Chondrocyte (in vitro differentiated cells): ENCODE data around the gene DCAF17. TPM values are rescaled to one million over a fixed set of nuclear protein-coding genes. Genes with fewer than 3 reads are reported as not detected.

ENCODE experiments used
- DNase-seq: peaks from one replicate; pipeline ENCODE4 v3.0.0; 2021; ENCODE audit warnings: mixed read lengths, low spot score
- H3K27ac Mint-ChIP-seq: one replicate; pipeline ENCODE4 v1.8.0; 2021; ENCODE audit warnings: mild to moderate bottlenecking, moderate library complexity, mixed read lengths; ENCODE audit not compliant: unreplicated experiment
- H3K27me3 Mint-ChIP-seq: 2 replicates; pipeline ENCODE4 v1.8.0; 2021; ENCODE audit warnings: low read depth, mixed read lengths
- H3K36me3 Mint-ChIP-seq: 2 replicates; pipeline ENCODE4 v1.8.0; 2021; ENCODE audit warnings: low read depth, mixed read lengths
- H3K4me1 Mint-ChIP-seq: 2 replicates; pipeline ENCODE4 v1.8.0; 2021; ENCODE audit warnings: low read depth, mild to moderate bottlenecking, mixed read lengths
- H3K4me3 Mint-ChIP-seq: one replicate; pipeline ENCODE4 v1.8.0; 2021; ENCODE audit warnings: mild to moderate bottlenecking, moderate library complexity, mixed read lengths; ENCODE audit not compliant: unreplicated experiment
- H3K9me3 Mint-ChIP-seq: 2 replicates; pipeline ENCODE4 v1.8.0; 2021; ENCODE audit warnings: low read depth, mixed read lengths
- CTCF ChIP-seq: fragments of 200-600 bp; sonication (generic); IDR thresholded peaks from 2 replicates; pipeline ENCODE4 v1.5.0; 2021; ENCODE audit warnings: antibody characterized with exemption, mild to moderate bottlenecking, moderate library complexity
- total RNA-seq: library from RNA; stranded (reverse); gene quantifications from 3 replicates; pipeline ENCODE4 v1.2.1, GENCODE V29; 2021

DCAF17 gene
- total RNA-seq, 1 donor from 2014 or later, result 18.3 TPM

DNA sequence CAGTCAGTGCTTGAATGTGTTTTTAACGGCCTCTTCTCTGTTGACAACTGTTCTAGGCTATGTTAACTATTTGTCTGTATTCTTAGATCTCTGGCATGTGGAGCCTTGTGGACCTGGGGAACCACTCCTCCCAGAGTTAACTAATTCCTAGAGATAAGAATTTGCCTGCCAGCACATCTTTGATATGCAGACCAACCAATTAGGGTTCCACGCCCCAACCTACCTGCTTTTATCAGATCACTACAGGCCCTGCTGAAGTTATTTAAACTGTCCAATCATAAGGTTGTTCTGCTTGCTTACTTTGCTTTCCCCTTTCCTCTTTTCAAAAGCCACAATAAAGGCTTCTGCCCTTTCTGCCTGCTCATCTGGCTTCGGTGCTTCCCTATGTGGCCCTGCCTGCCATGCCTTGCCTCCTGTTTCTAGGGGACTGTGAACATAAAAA lies 79.7 kb downstream of the DCAF17 start:
- Mint-ChIP-seq H3K36me3 (no peaks in the 10 kb centered on the region), H3K27ac (no peak overlapping the region), H3K4me3 (no peak overlapping the region), H3K4me1 (peaks cover 3% of the 10 kb centered on the region), H3K9me3 (no peaks in the 10 kb centered on the region), H3K27me3 (no peaks in the 10 kb centered on the region)
- DNase-seq, result no peak
- TF ChIP-seq CTCF, result no peak

DNA sequence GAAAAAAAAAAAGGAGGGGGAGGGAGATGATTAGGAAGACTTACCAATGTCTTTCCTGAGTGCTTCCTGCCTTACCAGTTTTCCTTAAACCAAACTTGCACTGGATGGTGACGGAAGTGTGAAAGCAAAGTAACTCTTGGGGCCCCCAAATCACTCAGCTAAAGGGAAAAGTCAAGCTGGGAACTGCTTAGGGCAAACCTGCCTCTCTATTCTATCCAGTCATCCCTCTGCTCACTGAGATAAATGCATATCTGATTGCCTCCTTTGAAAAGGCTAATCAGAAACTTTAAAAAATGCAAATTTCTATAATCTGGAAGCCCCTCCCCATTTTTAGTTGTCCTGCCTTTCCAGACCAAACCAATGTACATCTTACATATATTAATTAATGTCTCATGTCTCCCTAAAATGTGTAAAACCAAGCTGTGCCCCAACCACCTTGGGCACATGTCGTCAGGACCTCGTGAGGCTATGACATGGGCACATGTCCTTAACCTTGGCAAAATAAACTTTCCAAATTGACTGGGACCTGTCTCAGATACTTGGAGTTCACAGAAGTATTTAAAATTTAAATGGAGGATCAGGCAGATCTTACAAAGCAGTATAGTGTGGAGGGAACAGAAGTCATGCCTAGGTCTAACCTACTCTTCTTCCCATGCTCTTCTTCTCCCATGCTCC lies 81.0 kb downstream of the DCAF17 start:
- no peak for TF ChIP-seq CTCF
- Mint-ChIP-seq H3K27me3 (no peaks in the 10 kb centered on the region), H3K4me3 (no peak overlapping the region), H3K9me3 (no peaks in the 10 kb centered on the region), H3K36me3 (no peaks in the 10 kb centered on the region), H3K27ac (no peak overlapping the region), H3K4me1 (peaks cover 3% of the 10 kb centered on the region)
- no peak for DNase-seq

DNA sequence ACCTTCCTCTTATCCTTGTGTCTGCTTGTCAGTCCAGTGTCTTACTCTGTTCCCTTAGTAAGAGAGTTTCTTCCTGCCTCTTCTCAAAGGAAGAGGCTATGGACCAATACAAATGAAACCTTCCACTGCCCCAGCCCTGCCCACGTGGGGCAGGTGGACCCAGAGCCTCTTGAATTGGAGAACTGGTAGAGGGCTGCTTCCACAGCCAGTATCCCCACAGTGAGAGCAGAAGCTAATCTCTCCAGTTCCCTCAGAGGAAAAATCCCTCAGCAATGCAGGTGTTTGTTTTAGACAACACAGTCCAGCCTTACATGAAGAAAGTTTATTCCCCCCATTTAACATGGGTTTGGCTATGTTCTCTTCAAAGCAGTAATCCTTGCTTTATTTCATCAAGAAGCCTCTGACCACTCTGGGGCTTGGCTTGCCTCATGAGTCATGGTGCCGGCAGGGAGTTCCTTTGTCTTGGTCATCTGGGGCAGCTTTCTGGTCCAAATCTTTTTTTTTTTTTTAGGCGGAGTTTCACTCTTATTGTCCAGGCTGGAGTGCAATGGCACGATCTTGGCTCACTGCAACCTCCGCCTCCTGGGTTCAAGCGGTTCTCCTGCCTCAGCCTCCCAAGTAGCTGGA lies 81.8 kb downstream of the DCAF17 start:
- H3K4me1 Mint-ChIP-seq, result peaks cover 3% of the 10 kb centered on the region
- H3K27me3 Mint-ChIP-seq, result no peaks in the 10 kb centered on the region
- H3K9me3 Mint-ChIP-seq, result no peaks in the 10 kb centered on the region
- no peak overlapping the region for H3K4me3 Mint-ChIP-seq
- H3K36me3 Mint-ChIP-seq, result no peaks in the 10 kb centered on the region
- H3K27ac Mint-ChIP-seq, result no peak overlapping the region
- DNase-seq, result no peak
- TF ChIP-seq CTCF, result no peak

DNA sequence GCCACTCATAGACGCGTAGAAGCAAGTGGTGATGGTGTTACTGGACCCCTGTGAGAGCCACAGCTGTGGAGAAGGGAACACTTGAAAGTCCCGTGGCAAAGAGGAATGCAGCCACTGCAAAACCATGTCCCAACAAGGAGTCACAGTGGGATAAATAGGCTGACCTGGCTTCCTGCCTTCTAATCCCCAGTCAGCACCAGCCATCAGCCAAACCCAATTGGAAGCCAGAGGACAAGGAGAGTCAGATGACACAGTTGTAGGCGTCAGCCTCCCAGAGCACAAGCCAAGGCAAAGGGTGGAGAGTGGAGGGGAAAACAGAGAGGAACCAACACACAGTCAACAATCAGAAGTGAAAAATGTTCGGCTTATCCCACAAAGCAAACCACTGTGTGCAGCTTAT lies 82.8 kb downstream of the DCAF17 start:
- Mint-ChIP-seq H3K9me3 (no peaks in the 10 kb centered on the region), H3K4me1 (peaks cover 11% of the 10 kb centered on the region), H3K4me3 (no peak overlapping the region), H3K27me3 (no peaks in the 10 kb centered on the region), H3K36me3 (no peaks in the 10 kb centered on the region), H3K27ac (no peak overlapping the region)
- DNase-seq, result no peak
- no peak for TF ChIP-seq CTCF

- no peaks in the 10 kb centered on the region for H3K9me3 Mint-ChIP-seq
- no peak for DNase-seq
- peaks cover 33% of the 10 kb centered on the region for H3K4me1 Mint-ChIP-seq
- H3K27me3 Mint-ChIP-seq, result no peaks in the 10 kb centered on the region
- no peaks in the 10 kb centered on the region for H3K36me3 Mint-ChIP-seq
- H3K4me3 Mint-ChIP-seq, result no peak overlapping the region
- no peak overlapping the region for H3K27ac Mint-ChIP-seq
- no peak for TF ChIP-seq CTCF
Measured at GRCh38 chr2:171520471-171520870, 86.4 kb downstream of the DCAF17 start.
